Right atrium auricular region (tissue), 2 donors: ENCODE measurements around the gene ANKDD1B. TPM values are rescaled to one million over a fixed set of nuclear protein-coding genes. Genes with fewer than 3 reads are reported as not detected.
A peak's percentile ranks its signal among the peaks of the same experiment; 100 is the strongest.

Experiments
- DNase-seq: peaks from one replicate; pipeline ENCODE4 v3.0.0-alpha.2; 2019; ENCODE audit warnings: low spot score
- H3K27ac ChIP-seq, 2 donors: fragments of 200-600 bp; sonication (generic); 1 replicate in 1 of 2; 2 replicates in 1 of 2; pipeline ENCODE4 v1.5.1; 2016 to 2019
- H3K27me3 ChIP-seq, 2 donors: fragments of 200-600 bp; sonication (generic); one replicate each; pipeline versions ENCODE4 v1.5.1 to v1.6.0; 2017 to 2019
- H3K36me3 ChIP-seq: fragments of 200-600 bp; sonication (generic); one replicate; pipeline ENCODE4 v1.5.1; 2016
- H3K4me1 ChIP-seq, 2 donors: fragments of 200-600 bp; sonication (generic); one replicate each; pipeline versions ENCODE4 v1.5.1 to v1.6.0; 2017 to 2019
- H3K4me3 ChIP-seq, 2 donors: fragments of 200-600 bp; sonication (generic); 1 replicate in 1 of 2; 2 replicates in 1 of 2; pipeline ENCODE4 v1.5.1; 2017 to 2019; ENCODE audit warnings: mild to moderate bottlenecking in 1 of 2, moderate library complexity in 1 of 2
- H3K9me3 ChIP-seq, 2 donors: fragments of 200-600 bp; sonication (generic); one replicate each; pipeline ENCODE4 v1.5.1; 2019
- total RNA-seq, 2 donors: library from RNA; depleted of rRNA; stranded (reverse); fragments of >200 nt; gene quantifications; one replicate each; pipeline ENCODE4 v1.1.0, GENCODE V29; 2016
- TF ChIP-seq, protein P1 (sequence below), 2 donors: fragments of 200-600 bp; sonication (generic); IDR thresholded peaks; one replicate each; pipeline ENCODE4 v1.5.1; 2019; ENCODE audit warnings: antibody characterized with exemption in 2 of 2

ANKDD1B gene
- total RNA-seq, 2 donors from 2014 or later, result not detected

DNA sequence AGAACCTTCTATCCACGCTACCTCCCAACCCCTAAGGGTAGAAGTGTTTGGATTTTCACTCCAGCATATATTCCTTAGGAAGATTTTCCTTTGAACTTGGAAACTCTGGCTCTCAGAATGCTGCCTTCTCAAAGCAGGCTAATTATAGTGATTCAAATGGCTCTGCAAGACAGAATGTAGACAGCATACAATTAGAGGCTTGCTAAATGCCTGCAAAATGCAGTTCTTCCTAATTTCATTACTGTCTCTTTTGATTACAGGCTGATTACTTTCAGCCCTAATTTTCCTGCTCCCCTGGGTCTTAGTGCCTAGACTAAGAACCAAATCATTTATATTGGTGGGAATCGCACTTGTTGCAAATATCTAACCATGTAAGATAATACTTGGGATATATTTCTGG, 50.8 kb downstream of the ANKDD1B start:
- no peaks in the 10 kb centered on the region for H3K9me3 ChIP-seq
- no peaks in the 10 kb centered on the region for H3K27me3 ChIP-seq
- TF ChIP-seq, protein P1, sequence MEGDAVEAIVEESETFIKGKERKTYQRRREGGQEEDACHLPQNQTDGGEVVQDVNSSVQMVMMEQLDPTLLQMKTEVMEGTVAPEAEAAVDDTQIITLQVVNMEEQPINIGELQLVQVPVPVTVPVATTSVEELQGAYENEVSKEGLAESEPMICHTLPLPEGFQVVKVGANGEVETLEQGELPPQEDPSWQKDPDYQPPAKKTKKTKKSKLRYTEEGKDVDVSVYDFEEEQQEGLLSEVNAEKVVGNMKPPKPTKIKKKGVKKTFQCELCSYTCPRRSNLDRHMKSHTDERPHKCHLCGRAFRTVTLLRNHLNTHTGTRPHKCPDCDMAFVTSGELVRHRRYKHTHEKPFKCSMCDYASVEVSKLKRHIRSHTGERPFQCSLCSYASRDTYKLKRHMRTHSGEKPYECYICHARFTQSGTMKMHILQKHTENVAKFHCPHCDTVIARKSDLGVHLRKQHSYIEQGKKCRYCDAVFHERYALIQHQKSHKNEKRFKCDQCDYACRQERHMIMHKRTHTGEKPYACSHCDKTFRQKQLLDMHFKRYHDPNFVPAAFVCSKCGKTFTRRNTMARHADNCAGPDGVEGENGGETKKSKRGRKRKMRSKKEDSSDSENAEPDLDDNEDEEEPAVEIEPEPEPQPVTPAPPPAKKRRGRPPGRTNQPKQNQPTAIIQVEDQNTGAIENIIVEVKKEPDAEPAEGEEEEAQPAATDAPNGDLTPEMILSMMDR (IDR thresholded peaks at IDR 0.05), result no peak
- no peak for DNase-seq
- no peaks in the 10 kb centered on the region for H3K4me1 ChIP-seq
- no peak overlapping the region for H3K4me3 ChIP-seq
- no peaks in the 10 kb centered on the region for H3K36me3 ChIP-seq
- no peak overlapping the region for H3K27ac ChIP-seq

GRCh38 chr5:75663579-75664284, 52.5 kb downstream of the ANKDD1B start:
- no peaks in the 10 kb centered on the region for H3K27me3 ChIP-seq
- no peaks in the 10 kb centered on the region for H3K9me3 ChIP-seq
- H3K27ac ChIP-seq, result no peak overlapping the region
- H3K4me1 ChIP-seq, result peaks cover 0 to 4% of the 10 kb centered on the region in 2 donors
- no peak for DNase-seq
- no peaks in the 10 kb centered on the region for H3K36me3 ChIP-seq
- TF ChIP-seq, protein P1 (IDR thresholded peaks at IDR 0.05), result no peak
- H3K4me3 ChIP-seq, result no peak overlapping the region

- no peak overlapping the region for H3K27ac ChIP-seq
- no peak overlapping the region for H3K4me3 ChIP-seq
- no peaks in the 10 kb centered on the region for H3K9me3 ChIP-seq
- no peaks in the 10 kb centered on the region for H3K36me3 ChIP-seq
- no peak for DNase-seq
- H3K4me1 ChIP-seq, result peaks cover 0 to 11% of the 10 kb centered on the region in 2 donors
- TF ChIP-seq, protein P1 (IDR thresholded peaks at IDR 0.05), result no peak
- no peaks in the 10 kb centered on the region for H3K27me3 ChIP-seq
Measured at GRCh38 chr5:75664979-75665378, 53.7 kb downstream of the ANKDD1B start.

- no peak overlapping the region for H3K27ac ChIP-seq
- H3K4me1 ChIP-seq, result peaks cover 0 to 11% of the 10 kb centered on the region in 2 donors
- no peaks in the 10 kb centered on the region for H3K9me3 ChIP-seq
- H3K4me3 ChIP-seq, result no peak overlapping the region
- TF ChIP-seq, protein P1 (IDR thresholded peaks at IDR 0.05), result no peak
- H3K36me3 ChIP-seq, result no peaks in the 10 kb centered on the region
- H3K27me3 ChIP-seq, result no peaks in the 10 kb centered on the region
- no peak for DNase-seq
Measured at GRCh38 chr5:75666801-75667200, 55.5 kb downstream of the ANKDD1B start.

DNA sequence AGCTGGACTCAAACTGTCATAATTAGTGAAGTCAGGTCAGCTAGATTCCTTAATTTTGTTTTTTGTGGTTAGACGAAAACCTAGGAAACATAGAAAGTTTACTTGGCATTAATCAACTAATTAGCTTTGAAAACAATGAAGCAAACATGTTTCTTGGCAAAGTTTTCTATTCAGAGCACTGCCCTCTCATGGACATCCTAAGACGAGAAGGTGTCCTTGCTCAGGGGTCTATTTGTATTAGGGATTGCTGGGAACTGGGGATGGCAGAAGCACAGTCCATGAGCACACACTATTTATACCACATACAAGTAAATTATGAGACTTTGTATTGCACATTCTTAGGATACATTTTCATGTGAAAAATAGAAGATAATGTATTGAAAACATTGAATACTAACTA, 56.3 kb downstream of the ANKDD1B start:
- Histone ChIP-seq H3K36me3 (no peaks in the 10 kb centered on the region), H3K4me1 (peaks cover 0 to 11% of the 10 kb centered on the region in 2 donors), H3K9me3 (no peaks in the 10 kb centered on the region), H3K4me3 (no peak overlapping the region), H3K27me3 (no peaks in the 10 kb centered on the region), H3K27ac (no peak overlapping the region)
- TF ChIP-seq, protein P1 (IDR thresholded peaks at IDR 0.05), result peak in 1 of 2 donors; percentile 31
- DNase-seq, result no peak

DNA sequence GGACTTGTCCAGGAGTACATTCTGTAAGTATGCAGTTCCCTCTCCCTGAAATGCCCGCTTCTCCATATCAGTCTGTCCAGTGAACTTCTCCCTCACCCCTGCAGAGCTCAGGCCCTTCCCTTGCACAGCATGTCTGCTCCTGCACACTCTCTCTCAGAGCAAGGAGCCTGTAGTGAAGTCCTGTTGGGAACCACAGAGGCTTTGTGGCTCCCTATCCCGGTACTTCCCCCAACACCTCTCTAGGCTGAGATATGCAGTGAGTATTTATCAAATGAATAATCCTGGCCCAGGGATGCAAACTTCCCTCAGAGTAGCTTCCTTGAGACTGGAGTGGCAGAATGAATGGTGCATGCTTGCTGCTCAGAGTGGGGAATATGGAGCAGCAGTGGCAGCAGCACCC, 57.2 kb downstream of the ANKDD1B start:
- no peak overlapping the region for H3K4me3 ChIP-seq
- H3K27ac ChIP-seq, result no peak overlapping the region
- TF ChIP-seq, protein P1 (IDR thresholded peaks at IDR 0.05), result no peak
- peaks cover 0 to 11% of the 10 kb centered on the region in 2 donors for H3K4me1 ChIP-seq
- no peaks in the 10 kb centered on the region for H3K9me3 ChIP-seq
- H3K36me3 ChIP-seq, result no peaks in the 10 kb centered on the region
- H3K27me3 ChIP-seq, result no peaks in the 10 kb centered on the region
- no peak for DNase-seq
